Smooth muscle cell of the brain vasculature (primary cell): ENCODE results near the gene CFAP54.
"Not testable (repeated sequence)": the region's sequence is repeated elsewhere in the genome, so short reads cannot be mapped to it uniquely, and the experiment has no call there.

Source experiments
- DNase-seq: peaks from one replicate; pipeline ENCODE4 v3.0.0-alpha.2; 2012; ENCODE audit warnings: low read depth, low spot score

Gene CFAP54

GRCh38 chr12:96513166-96513565 is 23.8 kb downstream of the CFAP54 start:
- DNase-seq = no peak

GRCh38 chr12:96513681-96514080 is 24.3 kb downstream of the CFAP54 start:
- no peak for DNase-seq

- DNase-seq = no peak
Observed at GRCh38 chr12:96514328-96514727, 25.0 kb downstream of the CFAP54 start.

- DNase-seq = peak; percentile 76
Observed at GRCh38 chr12:96516472-96517430, 27.4 kb downstream of the CFAP54 start.

GRCh38 chr12:96520767-96521166 is 31.4 kb downstream of the CFAP54 start:
- DNase-seq = no peak

DNA sequence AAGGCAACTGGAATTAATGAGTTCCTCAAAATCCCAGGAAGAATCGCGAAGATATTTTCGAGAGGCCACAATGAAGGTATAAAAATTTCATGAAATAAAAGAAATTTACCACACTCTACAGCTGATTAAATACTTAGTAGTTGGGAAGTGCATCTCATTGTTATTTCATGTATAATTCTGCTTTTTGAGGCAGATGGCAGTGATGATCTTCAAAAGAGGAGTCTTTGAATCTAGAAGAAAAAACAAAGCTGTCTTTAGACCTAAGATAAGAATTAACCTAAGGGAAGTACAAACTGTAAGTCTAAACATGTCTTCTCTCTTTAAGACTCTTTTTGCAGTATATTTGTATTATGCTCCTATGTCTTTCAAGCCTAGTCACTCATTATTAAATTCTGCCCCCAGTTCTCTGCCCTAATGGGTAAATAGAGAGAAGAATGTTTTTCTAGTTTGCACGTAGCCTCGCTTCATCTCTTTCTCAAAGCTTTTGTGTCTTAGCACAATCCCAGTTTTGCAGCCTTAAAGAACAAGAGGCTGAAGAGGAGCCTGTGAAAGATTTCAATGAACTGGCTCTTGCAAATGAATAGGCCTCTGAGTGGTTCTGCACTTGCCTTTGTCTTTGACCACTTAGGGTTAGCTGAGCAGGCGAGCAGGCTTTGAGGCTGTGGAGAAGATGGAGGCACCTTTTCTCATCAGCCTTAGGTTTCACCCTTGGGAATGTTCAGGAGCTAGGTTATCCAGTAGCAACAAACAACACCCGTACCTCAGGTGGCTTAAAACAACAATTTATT is 32.7 kb downstream of the CFAP54 start:
- DNase-seq = no peak

DNA sequence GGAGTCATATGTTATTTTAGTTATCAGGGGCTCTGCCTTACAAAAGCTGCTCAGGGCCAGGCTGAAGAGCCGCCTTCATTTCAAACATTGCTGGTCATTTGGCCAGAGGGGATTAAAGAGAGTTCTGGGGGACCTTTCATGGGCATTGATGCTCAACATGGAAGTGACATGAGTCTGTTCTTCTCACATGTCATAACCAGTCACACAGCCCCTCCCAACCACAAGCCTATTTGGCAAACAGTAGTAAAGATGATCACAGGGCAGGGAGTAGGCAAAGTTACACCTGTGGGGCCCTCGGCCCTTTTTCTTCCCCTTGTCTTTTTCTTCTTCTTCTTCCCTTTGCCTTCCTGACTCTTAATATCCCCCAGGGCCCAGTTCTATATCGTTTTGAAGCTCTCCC is 33.3 kb downstream of the CFAP54 start:
- DNase-seq = no peak

DNA sequence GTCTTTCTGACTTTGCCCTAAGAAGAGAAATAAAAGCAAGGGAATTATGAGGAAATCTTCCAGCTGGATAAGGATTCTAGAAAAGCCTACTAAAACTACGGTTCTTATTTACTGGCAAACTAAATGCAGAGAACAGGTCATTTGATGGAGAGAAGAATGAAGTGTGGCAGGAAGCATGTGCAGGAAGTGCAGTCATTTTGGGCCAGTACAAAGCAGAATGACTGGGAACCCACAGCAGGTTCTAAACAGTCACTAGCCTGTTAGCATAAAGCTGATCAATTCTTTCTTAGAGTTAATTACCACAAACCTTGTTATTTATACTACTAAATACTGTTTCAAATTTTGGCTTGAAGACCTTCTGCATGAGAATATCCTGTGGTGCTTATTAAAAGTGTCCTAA is 36.7 kb downstream of the CFAP54 start:
- DNase-seq = no peak

DNA sequence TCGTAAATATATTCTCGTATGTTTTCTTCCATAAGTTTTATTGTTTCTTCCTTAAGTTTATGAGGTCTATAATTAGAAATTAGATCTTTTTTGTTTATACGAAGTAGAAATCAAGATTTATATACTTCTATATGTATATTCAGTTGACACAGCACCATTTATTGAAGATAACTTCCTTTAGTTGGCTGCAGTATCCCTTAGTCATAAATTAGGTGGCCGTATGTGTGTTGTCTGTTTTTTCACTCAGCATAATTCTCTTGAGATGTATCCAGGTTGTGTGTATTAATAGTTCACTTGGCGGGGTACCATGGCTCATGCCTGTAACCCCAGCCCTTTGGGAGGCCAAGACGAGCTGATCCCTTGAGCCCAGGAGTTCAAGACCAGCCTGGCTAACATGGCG is 40.5 kb downstream of the CFAP54 start:
- DNase-seq = no peak

- no peak for DNase-seq
Observed at GRCh38 chr12:96534339-96534738, 45.0 kb downstream of the CFAP54 start.

- DNase-seq = no peak
Observed at GRCh38 chr12:96548384-96548783, 59.0 kb downstream of the CFAP54 start.

DNA sequence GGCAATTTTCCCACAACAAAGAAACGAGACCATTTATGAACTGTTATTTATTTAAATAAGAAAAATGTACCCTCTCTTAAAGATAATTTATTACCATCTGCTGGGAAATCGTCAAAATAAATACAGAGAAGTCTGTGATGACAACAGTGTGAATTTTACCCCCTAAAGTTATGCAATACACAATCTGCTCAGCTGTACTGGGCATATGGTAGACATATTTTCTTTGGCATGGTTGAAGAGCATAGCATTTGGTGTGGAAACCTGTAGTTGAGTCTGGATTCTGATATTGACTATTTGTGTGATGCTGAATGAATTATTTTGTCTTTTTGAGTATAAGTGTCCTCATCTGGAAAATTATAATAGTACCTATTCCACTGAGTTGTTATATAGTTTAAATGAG is 60.0 kb downstream of the CFAP54 start:
- DNase-seq = no peak

GRCh38 chr12:96570579-96570978 is 81.2 kb downstream of the CFAP54 start:
- no peak for DNase-seq

- DNase-seq = no peak
Observed at GRCh38 chr12:96571101-96571862, 81.9 kb downstream of the CFAP54 start.

- DNase-seq = peak; percentile 17
Observed at GRCh38 chr12:96578526-96579125, 89.2 kb downstream of the CFAP54 start.

- no peak for DNase-seq
Observed at GRCh38 chr12:96585977-96586376, 96.6 kb downstream of the CFAP54 start.

DNA sequence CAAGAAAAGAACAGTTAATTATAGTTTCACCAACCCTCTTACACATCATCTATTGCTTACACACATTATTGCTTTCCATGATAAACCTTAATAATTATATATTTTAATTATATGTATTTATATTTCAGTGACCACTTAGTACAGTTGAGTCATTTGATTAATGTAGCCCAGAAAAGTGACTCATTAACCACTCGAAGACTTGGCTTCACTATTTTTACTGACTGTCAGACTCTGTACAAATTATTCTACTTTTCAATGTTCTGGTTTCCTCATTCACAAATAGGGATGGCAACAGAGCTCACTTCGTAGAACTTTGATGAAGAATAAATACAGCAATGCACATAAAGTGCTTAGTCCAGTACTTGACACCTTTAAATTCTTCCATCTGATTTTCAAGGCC is 98.3 kb downstream of the CFAP54 start:
- no peak for DNase-seq

- DNase-seq = no peak
Observed at GRCh38 chr12:96590970-96591369, 101.6 kb downstream of the CFAP54 start.

DNA sequence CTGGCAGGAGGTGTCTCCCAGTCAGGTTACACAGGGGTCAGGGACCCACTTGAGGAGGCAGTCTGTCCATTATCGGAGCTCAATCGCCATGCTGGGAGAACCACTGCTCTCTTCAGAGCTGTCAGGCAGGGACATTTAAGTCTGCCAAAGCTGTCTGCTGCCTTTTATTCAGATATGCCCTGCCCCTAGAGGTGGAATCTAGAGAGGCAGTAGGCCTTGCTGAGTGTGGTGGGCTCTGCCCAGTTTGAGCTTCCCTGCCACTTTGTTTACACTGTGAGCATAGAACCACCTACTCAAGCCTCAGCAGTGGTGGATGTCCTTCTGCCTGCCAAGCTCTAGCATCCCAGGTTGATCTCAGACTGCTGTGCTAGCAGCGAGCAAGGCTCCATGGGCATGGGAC is 115.0 kb downstream of the CFAP54 start:
- DNase-seq = not testable (repeated sequence)

DNA sequence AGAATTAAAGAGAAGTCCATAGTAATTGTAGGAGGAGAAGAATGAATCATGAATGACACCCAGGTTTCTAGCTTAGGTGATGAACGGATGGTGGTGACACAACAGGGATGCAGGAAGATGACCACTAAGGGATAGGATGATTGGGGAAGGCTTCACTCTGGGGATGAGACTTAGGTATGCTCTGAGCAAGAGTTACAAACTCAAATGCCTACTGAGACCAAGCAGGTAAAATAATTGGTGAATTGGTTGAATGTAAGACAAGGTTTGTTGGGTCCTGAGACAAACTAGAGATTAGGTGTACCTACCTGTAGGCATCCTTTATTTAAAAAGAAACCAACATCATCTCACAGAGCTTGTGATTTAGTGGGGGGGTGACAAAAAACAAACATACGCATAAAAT is 116.3 kb downstream of the CFAP54 start:
- DNase-seq = no peak

- DNase-seq = no peak
Observed at GRCh38 chr12:96606134-96606533, 116.8 kb downstream of the CFAP54 start.

DNA sequence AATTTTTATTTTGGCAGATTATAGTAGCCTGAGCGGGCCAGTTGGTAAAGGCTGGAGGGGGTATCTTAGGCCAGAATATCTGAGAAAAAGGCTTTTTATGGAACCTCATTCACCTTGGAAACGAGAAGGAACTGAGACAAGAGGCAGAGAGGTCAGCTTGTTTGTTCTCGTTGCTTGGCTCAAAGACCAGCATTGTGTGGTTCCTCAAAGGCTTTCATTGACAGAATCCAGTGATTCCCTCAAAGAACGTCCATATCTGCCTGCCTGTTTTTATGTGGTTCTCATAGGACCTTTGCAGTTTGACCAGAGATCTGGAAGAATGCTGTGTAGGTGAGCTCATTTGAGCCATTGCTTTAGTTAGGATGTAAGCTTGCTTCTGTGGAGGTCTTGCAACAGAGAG is 117.3 kb downstream of the CFAP54 start:
- DNase-seq = no peak
